Stimulated activated naive CD8-positive, alpha-beta T cell treated with anti-CD3 and anti-CD28 coated beads, Interleukin-15, Interleukin-2, amounts not matched to agents 100 U/mL and 50 U/mL, for 24 hours (primary cell): ENCODE measurements around the gene SGCG.
"Not testable (repeated sequence)": the region's sequence is repeated elsewhere in the genome, so short reads cannot be mapped to it uniquely, and the experiment has no call there.

Experiments used
- ATAC-seq: fragments of 150-1000 bp; cut with Tn5 transposase; one replicate; pipeline ENCODE4 v1.10.0; 2021
- DNase-seq: peaks from one replicate; pipeline ENCODE4 v3.0.0; 2021

SGCG gene, protein sequence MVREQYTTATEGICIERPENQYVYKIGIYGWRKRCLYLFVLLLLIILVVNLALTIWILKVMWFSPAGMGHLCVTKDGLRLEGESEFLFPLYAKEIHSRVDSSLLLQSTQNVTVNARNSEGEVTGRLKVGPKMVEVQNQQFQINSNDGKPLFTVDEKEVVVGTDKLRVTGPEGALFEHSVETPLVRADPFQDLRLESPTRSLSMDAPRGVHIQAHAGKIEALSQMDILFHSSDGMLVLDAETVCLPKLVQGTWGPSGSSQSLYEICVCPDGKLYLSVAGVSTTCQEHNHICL

DNA sequence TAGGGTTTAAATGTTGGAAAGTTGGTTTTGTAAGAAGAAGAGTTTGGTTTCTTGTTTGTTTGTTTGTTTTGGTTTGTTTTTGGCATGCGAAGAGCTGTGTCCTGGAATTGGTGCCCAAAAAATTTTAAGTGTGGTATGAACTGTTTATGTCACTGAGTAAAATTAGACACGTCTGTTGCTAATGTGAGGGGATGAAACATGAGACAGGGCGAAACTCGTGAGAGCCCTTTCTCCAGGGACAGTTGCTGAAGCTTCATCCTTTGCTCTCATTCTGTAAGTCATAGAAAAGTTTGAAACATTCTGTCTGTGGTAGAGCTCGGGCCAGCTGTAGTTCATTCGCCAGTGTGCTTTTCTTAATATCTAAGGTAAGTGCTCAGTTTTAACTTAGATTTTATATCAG, at the start of gene SGCG:
TSS of gene SGCG (plus strand) at position 269 of the 400 bp plus-strand sequence. CDS start 22,716 bp downstream, outside the sequence.
- DNase-seq = no peak
- ATAC-seq = no peak

DNA sequence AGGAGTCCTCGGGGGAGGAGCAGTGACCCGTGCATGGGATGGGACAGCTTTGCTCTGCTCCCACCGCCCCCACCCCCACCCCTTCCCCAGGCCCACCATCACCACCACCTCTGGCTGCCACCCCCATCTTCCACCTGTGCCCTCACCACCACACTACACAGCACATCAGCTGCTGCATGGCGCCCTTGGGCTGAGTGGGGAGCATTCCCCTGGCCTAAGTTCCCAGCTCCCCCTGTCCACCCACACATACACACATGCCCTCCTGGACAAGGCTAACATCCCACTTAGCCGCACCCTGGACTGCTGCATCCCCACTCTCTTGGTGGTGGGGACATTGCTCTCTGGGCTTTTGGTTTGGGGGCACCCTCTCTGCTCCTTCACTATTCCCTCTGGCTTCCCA, 46.2 kb upstream of the SGCG start:
- ATAC-seq (no peak), DNase-seq (no peak)

DNA sequence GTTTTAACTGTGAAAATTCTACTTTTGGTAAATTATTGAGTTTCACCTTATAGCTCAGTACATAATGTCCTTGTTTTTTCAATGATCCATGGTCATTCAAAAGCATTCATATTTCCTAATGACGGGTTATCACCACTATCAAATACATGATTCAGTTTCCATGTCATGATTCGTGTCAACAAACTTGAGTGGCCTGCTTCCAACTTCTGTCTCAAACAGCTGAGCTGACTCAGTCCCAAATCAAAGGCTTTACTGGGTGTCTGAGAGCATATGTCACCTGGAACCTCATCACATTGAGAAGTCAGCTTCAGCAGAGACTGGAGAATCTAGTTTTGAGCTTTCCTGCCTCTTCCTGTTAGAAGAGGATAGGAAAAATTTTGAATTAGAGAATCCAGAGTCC, 40.3 kb upstream of the SGCG start:
- no peak for ATAC-seq

DNA sequence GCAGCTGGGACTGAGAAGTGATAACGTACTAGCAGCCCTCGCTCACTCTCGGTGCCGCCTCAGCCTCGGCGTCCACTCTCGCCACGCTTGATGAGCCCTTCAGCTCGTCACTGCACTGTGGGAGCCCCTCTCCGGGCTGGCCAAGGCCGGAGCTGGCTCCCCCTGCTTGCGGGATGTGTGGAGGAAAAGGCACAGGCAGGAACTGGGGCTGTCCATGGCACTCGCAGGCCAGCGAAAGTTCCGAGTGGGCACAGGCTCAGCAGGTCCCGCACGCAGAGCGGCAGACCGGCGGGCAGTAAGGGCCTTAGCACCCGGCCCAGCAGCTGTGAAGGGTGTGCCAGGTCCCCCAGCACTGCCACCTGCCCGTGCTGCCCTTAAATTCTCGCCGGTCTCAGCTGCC, 38.8 kb upstream of the SGCG start:
- ATAC-seq (no peak), DNase-seq (no peak)

More for the DNA sequence above, 40.3 kb upstream of the SGCG start:
- DNase-seq = no peak

DNA sequence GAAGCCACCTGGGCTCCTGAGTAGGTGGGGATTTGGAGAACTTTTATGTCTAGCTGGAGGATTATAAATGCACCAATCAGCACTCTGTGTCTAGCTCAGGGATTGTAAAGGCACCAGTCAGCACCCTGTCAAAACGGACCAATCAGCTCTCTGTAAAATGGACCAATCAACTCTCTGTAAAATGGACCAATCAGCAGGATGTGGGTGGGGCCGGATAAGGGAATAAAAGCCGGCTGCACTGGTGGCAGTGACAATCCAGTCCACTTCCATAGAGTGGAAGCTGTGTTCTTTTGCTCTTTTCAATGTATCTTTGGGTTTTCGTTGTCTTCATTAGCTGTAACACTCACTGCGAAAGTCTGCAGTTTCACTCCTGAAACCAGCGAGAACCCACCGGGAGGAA, 38.2 kb upstream of the SGCG start:
- ATAC-seq = not testable (repeated sequence)

DNA sequence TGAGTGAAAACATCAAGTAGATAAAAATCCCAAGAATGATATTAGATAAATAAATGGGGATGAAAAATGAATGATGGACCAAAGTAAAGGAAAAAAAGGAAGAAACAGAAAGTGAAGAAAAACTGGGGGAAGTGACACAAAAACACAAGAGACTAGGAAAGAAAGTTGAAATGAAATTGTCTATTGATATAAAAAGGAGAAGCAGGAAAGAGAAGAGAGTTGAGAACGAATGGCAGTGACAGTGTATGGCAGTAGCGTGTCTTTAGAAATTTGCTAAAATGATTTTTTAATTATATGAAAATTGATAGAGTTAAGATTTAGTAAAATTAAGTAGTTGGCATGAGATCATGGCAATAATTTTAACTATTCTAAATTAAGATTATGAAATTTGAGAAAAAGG, 36.3 kb upstream of the SGCG start:
- ATAC-seq (no peak), DNase-seq (no peak)

More for the DNA sequence above, 38.2 kb upstream of the SGCG start:
- not testable (repeated sequence) for DNase-seq

DNA sequence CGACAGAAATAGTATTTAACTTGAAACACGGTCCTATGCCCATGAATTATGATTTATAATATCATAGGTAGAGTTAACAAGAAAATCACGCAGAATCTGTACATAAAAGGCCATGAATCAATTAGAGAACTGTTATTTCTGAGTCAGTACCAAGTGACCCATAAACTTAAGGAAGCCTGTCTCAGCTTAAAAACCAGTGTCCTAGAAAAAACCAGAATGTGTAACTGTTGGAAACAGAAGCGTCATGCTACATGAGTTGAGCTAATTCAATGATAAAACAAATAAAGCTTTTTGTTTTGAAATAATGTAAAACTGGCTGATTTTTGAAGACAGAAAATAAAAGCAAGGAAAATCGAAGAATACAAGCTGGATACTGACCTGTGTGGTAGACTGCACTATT, 34.8 kb upstream of the SGCG start:
- DNase-seq = no peak
- no peak for ATAC-seq

DNA sequence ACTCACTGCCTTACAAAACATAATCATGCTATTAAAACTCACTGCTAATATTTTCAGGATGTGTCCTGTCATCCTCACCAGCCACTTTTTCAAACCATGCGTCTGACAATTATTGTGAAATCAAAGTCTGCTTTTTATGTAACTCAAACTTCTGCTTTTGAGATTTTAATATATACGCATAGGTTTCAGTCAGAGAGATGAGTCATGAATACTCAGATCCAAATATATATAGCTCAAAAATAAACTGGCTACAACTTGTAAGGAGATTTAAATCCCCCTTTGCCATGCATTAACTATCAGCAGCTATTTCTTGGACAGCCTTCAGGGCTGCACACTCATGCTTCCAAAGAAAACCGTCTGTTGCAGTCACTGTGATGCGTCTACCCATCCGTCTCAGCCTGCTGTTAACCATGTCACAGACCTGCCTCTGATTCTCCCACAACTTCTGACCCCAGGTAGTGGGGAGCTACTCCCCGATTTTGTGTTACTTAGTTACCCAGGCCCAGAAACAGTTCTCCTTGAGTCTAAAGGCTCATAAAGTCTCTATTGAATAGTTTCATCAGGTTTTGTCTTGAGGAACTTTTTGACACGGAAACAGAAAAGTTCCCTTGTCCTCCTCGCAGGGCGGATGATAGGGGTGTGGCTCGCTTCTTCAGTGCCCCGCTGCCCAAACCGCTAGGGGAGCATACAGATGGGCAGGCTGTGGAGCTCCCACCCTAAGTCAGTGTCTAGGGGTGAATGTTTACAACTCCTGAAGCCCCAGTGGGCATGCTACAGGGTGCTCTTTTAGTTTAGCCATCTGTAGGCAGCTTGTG, 33.8 kb upstream of the SGCG start:
- DNase-seq = no peak
- ATAC-seq = no peak

DNA sequence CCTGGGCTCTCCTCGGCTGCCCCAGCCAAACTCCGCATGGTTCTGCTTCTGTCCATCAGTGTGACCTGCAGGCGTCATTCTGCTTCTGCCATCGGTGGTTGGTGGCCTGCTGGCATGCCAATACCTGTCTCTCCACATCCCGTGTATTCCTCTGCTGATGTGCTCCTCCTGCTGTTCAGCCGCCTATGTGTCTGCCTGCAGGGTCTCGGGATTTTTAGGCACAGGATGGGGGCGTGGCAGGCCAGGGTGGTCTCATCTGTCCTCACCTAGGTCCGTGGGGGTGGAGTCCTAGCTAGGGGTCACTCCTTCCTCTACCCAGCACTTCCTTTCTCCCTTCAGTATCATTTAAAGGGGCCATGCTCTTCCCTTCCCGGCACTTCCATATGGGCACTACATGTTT, 33.0 kb upstream of the SGCG start:
- no peak for ATAC-seq
- DNase-seq = no peak

DNA sequence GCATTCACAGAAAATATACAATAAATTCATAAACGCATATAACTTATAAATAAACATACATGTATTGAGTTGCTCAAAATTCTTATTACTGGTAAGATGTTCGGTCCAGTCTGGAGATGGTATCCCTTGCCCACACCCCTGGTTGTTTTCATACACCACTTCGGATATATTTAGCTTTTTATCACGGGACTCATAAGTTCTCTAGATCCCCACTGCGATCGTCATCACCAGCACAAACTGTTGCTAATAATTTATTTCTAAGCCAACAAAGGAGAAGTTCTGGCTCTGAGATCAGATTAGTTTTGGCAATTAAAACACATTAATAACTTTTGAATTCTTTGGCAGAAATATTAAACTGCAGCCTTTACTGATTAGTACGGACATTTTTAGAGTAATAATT, 23.0 kb upstream of the SGCG start:
- DNase-seq = no peak
- no peak for ATAC-seq

DNA sequence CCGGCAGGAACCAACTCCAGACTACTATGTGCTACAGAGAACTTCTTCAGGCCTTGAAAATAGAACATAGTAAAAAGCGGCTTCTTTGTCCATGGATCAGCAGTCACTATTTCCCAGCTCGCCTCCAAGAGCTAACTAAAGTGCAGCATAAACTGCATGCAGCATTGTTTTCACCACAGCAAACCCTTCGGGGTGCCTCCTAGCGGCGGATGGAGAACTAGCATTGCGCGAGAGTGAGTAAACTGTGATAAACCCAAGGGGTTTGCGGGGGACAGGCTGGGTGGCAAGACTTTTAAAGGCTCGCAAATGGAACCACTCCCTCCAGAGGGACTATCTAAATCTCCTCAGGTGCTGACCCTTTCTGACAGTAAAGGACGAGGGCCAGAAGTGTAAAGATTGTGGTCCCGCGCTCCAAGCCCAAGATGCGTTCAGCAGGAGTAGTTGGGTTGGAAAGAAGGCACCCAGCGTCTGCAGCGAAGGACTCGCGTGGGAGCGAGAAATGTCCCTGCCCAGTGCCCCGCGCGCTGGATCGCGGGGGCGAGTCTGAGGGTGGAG, 21.5 kb upstream of the SGCG start:
- no peak for ATAC-seq
- peak; percentile 35 for DNase-seq

DNA sequence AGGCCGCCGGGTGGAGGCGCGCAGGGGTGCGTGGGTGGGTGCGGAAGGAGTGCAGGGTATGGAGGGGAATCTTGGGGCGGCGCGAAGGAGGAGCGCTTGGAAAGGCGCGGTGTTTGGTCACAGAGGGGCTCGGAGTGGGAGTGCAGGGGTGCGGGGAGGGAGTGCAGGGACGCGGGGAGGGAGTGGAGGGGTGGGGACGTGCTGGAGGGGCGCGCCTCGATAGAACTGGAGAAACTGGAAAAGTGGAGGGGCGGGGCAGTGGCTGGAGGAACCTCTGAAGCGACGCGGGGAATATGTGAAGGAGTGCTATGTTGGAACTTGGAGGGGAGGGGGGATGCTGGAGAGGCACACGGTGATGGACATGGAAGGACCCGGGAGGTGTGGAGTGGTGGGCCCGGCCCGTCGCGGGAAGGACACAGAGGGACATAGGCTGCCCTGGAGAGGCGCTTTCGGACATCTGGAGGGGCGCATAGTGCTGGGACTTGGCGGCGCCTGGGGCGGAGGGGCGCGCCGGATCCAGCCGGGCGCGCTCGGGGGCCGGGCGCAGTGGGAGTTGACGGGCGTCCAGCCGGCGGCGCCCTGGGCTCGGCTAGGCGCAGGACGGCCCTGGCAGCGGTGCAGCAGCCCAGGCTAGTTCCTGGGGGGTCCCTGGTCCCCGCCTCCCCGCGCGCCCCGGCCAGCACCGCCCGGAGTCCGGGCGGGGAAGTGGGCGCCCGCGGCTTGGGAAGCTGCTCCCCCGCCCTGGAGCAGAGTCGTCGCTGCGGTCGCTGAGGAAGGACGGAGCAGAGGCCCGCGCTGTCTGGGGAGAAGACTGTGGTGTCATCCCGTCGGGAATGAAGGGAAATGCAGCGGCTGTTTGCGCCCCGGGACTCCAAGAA, 20.8 kb upstream of the SGCG start:
- DNase-seq (no peak), ATAC-seq (peak; percentile 9)

DNA sequence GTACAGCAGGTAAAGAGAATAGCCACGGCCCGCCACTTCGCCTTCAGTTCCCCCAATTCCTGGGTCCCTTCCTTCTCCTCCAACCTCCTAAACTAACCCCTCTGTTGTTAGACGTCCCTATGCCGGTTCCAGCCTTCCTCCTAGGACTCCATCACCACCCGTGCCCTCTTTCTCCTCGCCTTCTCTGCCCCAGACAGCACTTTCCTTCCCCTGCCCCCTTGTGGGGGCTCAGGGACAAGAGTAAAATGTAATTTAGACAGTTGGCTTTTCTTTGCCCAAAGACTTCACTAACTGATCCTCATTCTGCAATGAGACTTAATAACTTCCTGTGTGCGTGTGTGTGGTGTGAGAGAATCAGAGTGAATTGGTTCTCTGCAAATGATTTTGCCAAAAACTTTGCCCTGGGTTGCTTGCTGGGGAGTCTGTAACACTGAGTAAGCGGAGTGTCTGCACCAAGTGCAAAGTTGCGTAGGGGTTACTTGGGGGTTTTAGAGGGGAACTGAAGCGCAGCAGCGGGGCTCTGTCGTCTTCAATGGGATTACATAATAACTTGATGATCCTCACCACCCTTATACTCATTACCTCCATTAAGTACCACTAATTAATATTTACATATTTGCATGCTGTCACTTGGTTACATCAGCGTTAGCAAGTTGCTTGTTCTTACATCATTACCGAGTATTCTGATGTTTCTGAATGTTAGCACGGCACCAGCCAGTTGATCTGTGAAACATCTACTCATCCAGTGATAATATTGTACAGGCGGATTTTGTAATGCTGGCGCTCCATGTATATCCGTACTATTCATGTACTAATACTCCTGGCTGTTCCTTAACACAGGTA, 19.9 kb upstream of the SGCG start:
- DNase-seq (no peak), ATAC-seq (no peak)

DNA sequence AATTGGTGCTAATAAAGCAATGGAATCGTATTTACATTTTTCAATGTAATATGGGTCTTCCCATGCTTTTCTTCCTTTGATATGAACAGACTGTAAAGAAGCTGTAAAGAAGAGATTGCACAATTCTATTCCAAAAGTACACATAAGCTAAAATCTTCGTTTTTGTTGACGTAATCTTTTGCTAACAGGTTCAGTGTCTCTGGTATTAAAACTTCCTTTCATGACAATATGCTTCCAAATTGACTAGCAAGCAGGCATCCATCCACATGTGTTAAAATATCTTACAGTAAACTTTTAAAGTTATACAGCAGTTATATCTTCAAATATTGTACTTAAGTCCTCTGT, 19.3 kb upstream of the SGCG start:
- no peak for ATAC-seq

DNA sequence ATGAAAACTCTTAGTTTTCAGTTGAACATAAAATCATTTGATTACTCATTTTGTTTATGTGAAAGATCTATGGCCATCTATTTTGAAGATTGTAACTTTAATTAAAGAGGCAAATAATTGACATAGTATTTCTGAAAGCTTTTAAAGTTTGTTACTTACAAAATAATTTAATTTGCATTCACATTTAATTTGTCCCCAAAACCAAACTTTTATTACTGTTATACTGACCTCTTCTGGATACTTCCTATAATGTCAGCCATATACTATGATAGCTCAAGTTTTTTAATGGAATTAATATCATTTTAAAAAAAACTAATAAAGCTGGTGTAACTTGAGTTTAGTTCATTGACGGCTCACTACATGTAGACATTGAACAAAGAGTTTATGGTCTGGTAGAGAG, 4.9 kb upstream of the SGCG start:
- ATAC-seq = no peak
- DNase-seq = no peak

More for the DNA sequence above, 19.3 kb upstream of the SGCG start:
- no peak for DNase-seq

DNA sequence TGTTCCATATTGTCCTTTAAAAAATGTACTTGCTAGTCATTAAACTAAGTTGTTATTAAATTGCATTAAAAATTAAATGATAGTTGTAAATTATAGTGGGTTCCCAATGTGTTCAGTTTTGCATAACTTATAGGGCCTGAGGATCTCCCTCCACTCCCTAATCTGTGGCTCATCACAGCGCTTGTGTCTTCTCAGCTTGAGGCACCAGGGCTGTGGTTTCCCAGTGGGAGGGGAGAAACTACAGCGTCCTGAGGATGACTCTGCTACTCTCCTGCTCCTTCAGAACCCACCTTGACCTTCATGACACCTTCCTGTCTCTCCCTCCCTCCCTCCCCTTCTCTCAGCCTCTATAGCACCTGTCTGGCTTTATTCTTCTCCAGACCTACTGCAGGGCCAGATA, 1.4 kb downstream of the SGCG start:
- no peak for ATAC-seq

DNA sequence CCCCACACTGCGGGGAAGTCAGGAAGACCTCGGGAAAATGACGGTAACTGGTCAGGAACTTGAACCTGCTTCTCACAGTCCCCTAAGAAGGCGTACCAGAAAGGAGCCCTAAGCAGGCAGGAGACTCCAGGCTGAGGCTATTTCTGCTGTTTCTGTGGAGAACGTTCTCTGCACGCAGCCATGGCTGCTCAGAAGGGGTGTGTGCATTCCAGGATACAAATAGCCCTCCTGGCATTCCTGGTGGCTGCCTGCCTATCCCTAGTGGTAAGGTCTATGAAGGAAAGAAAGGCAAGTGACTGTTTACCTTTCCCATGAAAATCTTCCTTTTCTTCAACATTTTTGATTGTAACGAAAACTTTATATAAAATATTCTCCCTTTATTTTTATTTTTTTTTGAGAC, 2.5 kb downstream of the SGCG start:
- DNase-seq = no peak
- ATAC-seq = no peak

More for the DNA sequence above, 1.4 kb downstream of the SGCG start:
- DNase-seq = no peak

DNA sequence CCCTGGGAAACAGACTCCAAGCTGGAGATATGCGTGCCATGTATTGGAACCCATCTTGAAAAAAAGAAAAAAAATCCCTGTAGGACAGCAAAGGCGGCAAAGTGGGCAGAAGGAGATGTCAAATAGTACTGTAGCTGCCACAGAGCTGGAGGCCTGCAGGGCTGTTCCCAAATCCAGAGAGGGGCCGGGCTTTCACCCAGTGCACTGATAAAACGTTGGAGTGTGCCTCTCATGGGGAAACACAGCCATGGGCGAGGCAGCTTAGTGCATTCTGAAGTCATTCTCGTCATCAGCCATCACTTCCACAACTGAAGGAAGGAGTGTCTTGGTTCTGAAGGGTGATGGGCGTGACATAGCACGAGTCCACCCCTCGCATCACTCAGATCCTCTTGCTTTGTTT, 4.8 kb downstream of the SGCG start:
- ATAC-seq = no peak

DNA sequence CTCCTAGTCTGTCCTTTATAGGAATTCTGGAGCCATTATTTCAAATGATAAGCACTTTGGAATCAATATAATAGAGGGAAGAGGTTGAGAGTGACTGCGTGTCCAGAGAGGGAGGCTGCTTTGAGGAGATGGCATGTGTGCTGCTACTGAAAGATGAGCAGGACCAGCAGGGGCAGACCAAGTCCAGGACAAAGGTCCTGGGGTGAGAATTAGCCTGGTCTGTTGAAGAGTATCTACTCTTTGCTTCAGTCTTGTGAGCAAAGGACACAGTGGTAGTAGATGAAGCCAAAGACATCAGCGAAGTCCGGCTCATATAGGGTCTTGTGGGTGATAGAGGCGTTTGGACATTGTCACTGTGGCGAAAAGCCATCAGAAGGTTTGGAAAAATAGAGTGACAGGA, 21.1 kb downstream of the SGCG start:
- ATAC-seq (no peak), DNase-seq (no peak)

More for the DNA sequence above, 4.8 kb downstream of the SGCG start:
- DNase-seq = no peak

DNA sequence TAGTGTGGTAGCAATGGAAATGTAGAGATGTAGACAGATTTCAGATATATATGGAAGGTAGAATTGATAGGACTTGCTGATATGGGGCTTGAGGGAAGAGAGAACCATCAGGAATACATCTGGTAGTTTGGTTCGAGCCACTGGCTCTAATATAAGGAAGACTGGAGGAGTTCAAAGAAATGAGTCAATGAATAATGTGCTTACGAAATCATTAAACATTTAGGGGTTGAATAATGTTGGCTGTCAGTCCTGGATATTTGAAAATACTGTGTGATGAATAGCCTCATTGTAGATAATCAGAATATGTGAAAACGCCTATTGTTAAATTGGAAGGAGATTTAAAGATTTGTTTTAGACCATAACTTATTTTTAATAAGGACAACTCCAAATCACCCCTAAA, 21.6 kb downstream of the SGCG start:
- DNase-seq = no peak

DNA sequence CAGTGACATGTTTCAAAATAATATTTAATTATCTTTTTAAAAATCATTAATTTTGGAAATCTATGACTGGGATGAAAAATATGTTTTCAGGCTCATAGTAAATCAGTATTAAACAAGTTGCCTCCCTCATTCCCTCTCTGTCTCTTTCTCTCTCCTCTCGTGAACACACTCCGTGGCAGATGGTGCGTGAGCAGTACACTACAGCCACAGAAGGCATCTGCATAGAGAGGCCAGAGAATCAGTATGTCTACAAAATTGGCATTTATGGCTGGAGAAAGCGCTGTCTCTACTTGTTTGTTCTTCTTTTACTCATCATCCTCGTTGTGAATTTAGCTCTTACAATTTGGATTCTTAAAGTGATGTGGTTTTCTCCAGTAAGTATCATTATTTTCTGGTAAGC, 22.7 kb downstream of the SGCG start:
- no peak for DNase-seq
- no peak for ATAC-seq

More for the DNA sequence above, 21.6 kb downstream of the SGCG start:
- ATAC-seq = no peak
